Keratinocyte (primary cell): ENCODE measurements around the gene ACTR5. TPM values are rescaled to one million over a fixed set of nuclear protein-coding genes. Genes with fewer than 3 reads are reported as not detected.
A peak's percentile ranks its signal among the peaks of the same experiment; 100 is the strongest.

Source experiments
- DNase-seq: peaks from one replicate; pipeline ENCODE4 v3.0.0-alpha.2; 2011; ENCODE audit warnings: low read depth, missing footprints, low spot score
- FAIRE-seq: peaks from 2 replicates; lab custom pipeline; 2011; peaks lifted over from hg19 to GRCh38; lab: Jason Lieb, UNC
- H2AFZ ChIP-seq: 2 replicates; pipeline ENCODE4 v1.6.0; 2012; ENCODE audit warnings: low read length, control low read depth, inconsistent platforms; ENCODE audit not compliant: control insufficient read depth
- H3K27ac ChIP-seq: 2 replicates; pipeline ENCODE4 v1.5.1; 2011; ENCODE audit warnings: low read length; ENCODE audit not compliant: control insufficient read depth, insufficient read depth
- H3K27me3 ChIP-seq: 3 replicates; pipeline ENCODE4 v1.6.0; 2011; ENCODE audit warnings: low read length; ENCODE audit not compliant: control insufficient read depth, insufficient read depth; ENCODE audit errors: extremely low read depth
- H3K36me3 ChIP-seq, 2 experiments: 2 replicates in 1 of 2; 3 replicates in 1 of 2; pipeline ENCODE4 v1.5.1; 2011; ENCODE audit warnings: low read length in 2 of 2, mild to moderate bottlenecking in 1 of 2; ENCODE audit not compliant: control insufficient read depth in 2 of 2, insufficient read depth in 2 of 2; ENCODE audit errors: extremely low read depth in 1 of 2
- H3K4me1 ChIP-seq: 3 replicates; pipeline ENCODE4 v1.5.1; 2011; ENCODE audit warnings: low read length; ENCODE audit not compliant: control insufficient read depth, insufficient read depth; ENCODE audit errors: extremely low read depth
- H3K4me2 ChIP-seq: 3 replicates; pipeline ENCODE4 v1.6.0; 2011; ENCODE audit warnings: low read depth, low read length; ENCODE audit not compliant: control insufficient read depth, insufficient read depth; ENCODE audit errors: extremely low read depth
- H3K4me3 ChIP-seq, 3 experiments: fragments of 200-600 bp in 1 of 3; sonication (generic) in 1 of 3; 2 replicates in 2 of 3; 3 replicates in 1 of 3; pipeline ENCODE4 v1.5.1; 2011 to 2016; ENCODE audit warnings: low read length in 3 of 3, mild to moderate bottlenecking in 3 of 3, control low read depth in 2 of 3, inconsistent platforms in 1 of 3, low read depth in 1 of 3, mixed read lengths in 1 of 3, mixed run types in 1 of 3, moderate library complexity in 1 of 3; ENCODE audit not compliant: control insufficient read depth in 2 of 3, insufficient read depth in 2 of 3; ENCODE audit errors: extremely low read depth in 1 of 3
- H3K79me2 ChIP-seq: 2 replicates; pipeline ENCODE4 v1.6.0; 2012; ENCODE audit warnings: low read length; ENCODE audit not compliant: control insufficient read depth, insufficient read depth
- H3K9ac ChIP-seq: 3 replicates; pipeline ENCODE4 v1.6.0; 2011; ENCODE audit warnings: low read length; ENCODE audit not compliant: control insufficient read depth, insufficient read depth; ENCODE audit errors: extremely low read depth
- H3K9me1 ChIP-seq: 3 replicates; pipeline ENCODE4 v1.6.0; 2011; ENCODE audit warnings: low read length; ENCODE audit not compliant: control insufficient read depth, insufficient read depth; ENCODE audit errors: extremely low read depth
- H3K9me3 ChIP-seq: 2 replicates; pipeline ENCODE4 v1.5.1; 2012; ENCODE audit warnings: low read depth, low read length; ENCODE audit not compliant: control insufficient read depth
- H4K20me1 ChIP-seq: 3 replicates; pipeline ENCODE4 v1.6.0; 2011; ENCODE audit warnings: low read length; ENCODE audit not compliant: control insufficient read depth, insufficient read depth; ENCODE audit errors: extremely low read depth
- CTCF ChIP-seq, 3 experiments: IDR thresholded peaks in 1 of 3; conservative IDR thresholded peaks in 1 of 3; optimal IDR thresholded peaks in 1 of 3; 2 replicates in 2 of 3; 3 replicates in 1 of 3; pipeline versions ENCODE3 to v1.5.1; 2011; ENCODE audit warnings: low read length in 3 of 3, mild to moderate bottlenecking in 3 of 3, moderate library complexity in 2 of 3, control low read depth in 1 of 3, inconsistent platforms in 1 of 3; ENCODE audit not compliant: insufficient read depth in 2 of 3; ENCODE audit errors: extremely low read depth in 1 of 3
- EZH2 ChIP-seq: IDR thresholded peaks from one replicate; pipeline ENCODE4 v1.6.1; 2012; ENCODE audit warnings: inconsistent platforms, mild to moderate bottlenecking, low read length, moderate library complexity
- dilution Hi-C: fragments of 300-500 bp; cut with MboI; formaldehyde crosslinking; loops from one replicate; pipeline ENCODE4 v1.7.0; 2020; ENCODE audit warnings: low sequenced_read_pairs; ENCODE audit not compliant: extremely low pct_ligation_motif_present
- polyA plus RNA-seq, 5 experiments: library from polyadenylated mRNA; depleted of rRNA in 3 of 5; stranded (reverse) in 3 of 5; stranded (forward) in 1 of 5; unstranded in 1 of 5; fragments of >200 nt; gene quantifications; 1 replicate in 1 of 5; 2 replicates in 3 of 5; 3 replicates in 1 of 5; pipeline versions ENCODE4 v1.2.1 to v1.2.3, GENCODE V29; 2011 to 2012; ENCODE audit warnings: missing spikeins in 2 of 5, low read depth in 1 of 5, low replicate concordance in 1 of 5

The ACTR5 gene
- polyA plus RNA-seq, 1 donor (not counting 4 experiments of a cell fraction or from before 2014, with no cell fraction given): 9.7 TPM

- FAIRE-seq (peak; percentile 77), DNase-seq (peak; percentile 38)
- H3K36me3 ChIP-seq: no peaks in the 10 kb centered on the region
- no peaks in the 10 kb centered on the region for H3K79me2 ChIP-seq
- peak overlapping the region; percentile 55 for H3K9ac ChIP-seq
- dilution Hi-C loops: no loop called here
- H4K20me1 ChIP-seq: no peaks in the 10 kb centered on the region
- H3K9me3 ChIP-seq: no peaks in the 10 kb centered on the region
- no peak overlapping the region for H2AFZ ChIP-seq
- H3K27ac ChIP-seq: peak overlapping the region; percentile 84
- H3K4me2 ChIP-seq: peak overlapping the region; percentile 65
- H3K27me3 ChIP-seq: no peaks in the 10 kb centered on the region
- peaks cover 7% of the 10 kb centered on the region for H3K4me1 ChIP-seq
- TF ChIP-seq EZH2: no peak
- peak; percentile 56 to 69 (median 65) for TF ChIP-seq CTCF (optimal IDR thresholded peaks at IDR 0.05 in 1 of 3, IDR thresholded peaks at IDR 0.05 in 1 of 3, conservative IDR thresholded peaks at IDR 0.05 in 1 of 3; ENCODE audit: extremely low read depth in 1 of 3, insufficient read depth in 2 of 3, low read length in 3 of 3)
- H3K4me3 ChIP-seq: peak overlapping the region in 1 of 3 experiments; percentile 30
- H3K9me1 ChIP-seq: no peaks in the 10 kb centered on the region
Measured at GRCh38 chr20:38790200-38791053, 42.2 kb downstream of the ACTR5 start.

GRCh38 chr20:38791291-38791690 lies 43.0 kb downstream of the ACTR5 start:
- Histone ChIP-seq H3K79me2 (no peaks in the 10 kb centered on the region), H3K27ac (no peak overlapping the region), H3K36me3 (no peaks in the 10 kb centered on the region), H3K4me1 (peaks cover 7% of the 10 kb centered on the region), H3K27me3 (no peaks in the 10 kb centered on the region), H3K9me1 (no peaks in the 10 kb centered on the region), H3K4me3 (no peak overlapping the region), H3K9ac (no peak overlapping the region), H2AFZ (no peak overlapping the region), H3K4me2 (no peak overlapping the region), H3K9me3 (no peaks in the 10 kb centered on the region), H4K20me1 (no peaks in the 10 kb centered on the region)
- DNase-seq: no peak
- no peak for FAIRE-seq
- no peak for TF ChIP-seq EZH2
- no peak for TF ChIP-seq CTCF (optimal IDR thresholded peaks at IDR 0.05 in 1 of 3, IDR thresholded peaks at IDR 0.05 in 1 of 3, conservative IDR thresholded peaks at IDR 0.05 in 1 of 3; ENCODE audit: extremely low read depth in 1 of 3, insufficient read depth in 2 of 3, low read length in 3 of 3)
- dilution Hi-C loops: no loop called here
